Endothelial cell of umbilical vein (primary cell): Measurements from ENCODE around the gene BACE1-AS.

Source experiments
- CTCF ChIP-seq, 2 donors: IDR thresholded peaks; 1 replicate in 1 of 2; 2 replicates in 1 of 2; pipeline ENCODE4 v1.5.1; 2011; ENCODE audit warnings: low read length in 2 of 2, mild to moderate bottlenecking in 2 of 2, moderate library complexity in 2 of 2, control low read depth in 1 of 2, inconsistent platforms in 1 of 2, low read depth in 1 of 2; ENCODE audit not compliant: insufficient read depth in 1 of 2; ENCODE audit errors: extremely low read depth in 1 of 2
- EZH2 ChIP-seq: IDR thresholded peaks from 2 replicates; pipeline ENCODE4 v1.6.1; 2012; ENCODE audit warnings: borderline replicate concordance, low read depth, mild to moderate bottlenecking, moderate library complexity, low read length, inconsistent platforms; ENCODE audit not compliant: severe bottlenecking
- FOS ChIP-seq: IDR thresholded peaks from 2 replicates; pipeline ENCODE4 v1.6.1; 2011; ENCODE audit warnings: mild to moderate bottlenecking, low read length, moderate library complexity, borderline replicate concordance; ENCODE audit not compliant: insufficient read depth
- GATA2 ChIP-seq: IDR thresholded peaks from 2 replicates; pipeline ENCODE4 v1.7.0; 2011; ENCODE audit warnings: low read depth, mild to moderate bottlenecking, moderate library complexity, mixed read lengths, low read length; ENCODE audit not compliant: insufficient read length, insufficient read depth
- JUN ChIP-seq: IDR thresholded peaks from 2 replicates; pipeline ENCODE4 v1.6.1; 2011; ENCODE audit warnings: borderline replicate concordance, low read depth; ENCODE audit not compliant: insufficient read length, insufficient read depth
- MAX ChIP-seq: IDR thresholded peaks from 2 replicates; pipeline ENCODE4 v1.6.1; 2011; ENCODE audit not compliant: insufficient read depth, insufficient read length
- MYC ChIP-seq: IDR thresholded peaks from one replicate; pipeline ENCODE4 v1.6.1; 2011; ENCODE audit warnings: mild to moderate bottlenecking, low read depth, low read length
- POLR2A ChIP-seq: IDR thresholded peaks from 2 replicates; pipeline ENCODE4 v1.6.1; 2012; ENCODE audit warnings: low read depth, mild to moderate bottlenecking, control low read depth, low read length
- POLR2AphosphoS5 ChIP-seq: IDR thresholded peaks from 2 replicates; pipeline ENCODE4 v1.6.1; 2012; ENCODE audit warnings: low read depth, mild to moderate bottlenecking, control low read depth, low read length, moderate library complexity; ENCODE audit not compliant: insufficient read depth

- peak in 1 of 2 donors; percentile 29 for TF ChIP-seq CTCF (IDR thresholded peaks at IDR 0.05; ENCODE audit: extremely low read depth in 1 of 2, insufficient read depth in 1 of 2, low read depth in 1 of 2, low read length in 2 of 2)
- TF ChIP-seq POLR2A = peak; percentile 47
- TF ChIP-seq MAX = no peak
- peak; percentile 55 for TF ChIP-seq POLR2AphosphoS5
- TF ChIP-seq GATA2 = no peak
- no peak for TF ChIP-seq EZH2
- no peak for TF ChIP-seq JUN
- TF ChIP-seq FOS = no peak
- TF ChIP-seq MYC = no peak
These were observed 25.2 kb downstream of the BACE1-AS start, which contains the start of gene BACE1 for GRCh38 chr11:117316197-117316961.
